Subcutaneous adipose tissue (tissue), 4 donors: ENCODE results near the gene DCP1B. TPM values are rescaled to one million over a fixed set of nuclear protein-coding genes. Genes with fewer than 3 reads are reported as not detected.

Source experiments
- total RNA-seq, 4 donors: library from RNA; depleted of rRNA; stranded (reverse); fragments of >200 nt; gene quantifications; one replicate each; pipeline ENCODE4 v1.1.0, GENCODE V29; 2016
- TF ChIP-seq, protein P1 (sequence below): fragments of 450-650 bp; IDR thresholded peaks from one replicate; pipeline ENCODE4 v1.5.1; 2016; ENCODE audit warnings: low read depth, mild to moderate bottlenecking, control low read depth, antibody characterized with exemption, moderate library complexity

The DCP1B gene
- total RNA-seq, 4 donors from 2014 or later = 12.4 to 13.2 (median 12.9) TPM

DNA sequence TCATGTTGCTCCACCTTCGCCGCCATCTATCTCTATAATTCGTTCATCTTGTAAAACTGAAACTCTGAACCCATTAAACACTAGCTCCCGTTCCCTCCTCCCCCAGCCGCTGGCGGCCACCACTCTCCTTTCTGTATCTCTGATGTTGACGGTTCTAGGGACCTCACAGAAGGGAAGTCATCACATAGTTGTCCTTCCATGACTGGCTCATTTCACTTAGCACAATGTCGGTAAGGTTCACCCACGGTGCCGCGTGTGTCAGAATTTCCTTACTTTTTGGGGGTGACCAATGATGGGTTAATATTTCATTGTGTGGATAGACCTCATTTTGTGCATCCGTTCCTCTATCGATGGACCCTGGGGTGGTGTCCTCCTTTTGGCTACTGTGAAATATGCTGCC is 83.8 kb downstream of the DCP1B start:
- TF ChIP-seq, protein P1, sequence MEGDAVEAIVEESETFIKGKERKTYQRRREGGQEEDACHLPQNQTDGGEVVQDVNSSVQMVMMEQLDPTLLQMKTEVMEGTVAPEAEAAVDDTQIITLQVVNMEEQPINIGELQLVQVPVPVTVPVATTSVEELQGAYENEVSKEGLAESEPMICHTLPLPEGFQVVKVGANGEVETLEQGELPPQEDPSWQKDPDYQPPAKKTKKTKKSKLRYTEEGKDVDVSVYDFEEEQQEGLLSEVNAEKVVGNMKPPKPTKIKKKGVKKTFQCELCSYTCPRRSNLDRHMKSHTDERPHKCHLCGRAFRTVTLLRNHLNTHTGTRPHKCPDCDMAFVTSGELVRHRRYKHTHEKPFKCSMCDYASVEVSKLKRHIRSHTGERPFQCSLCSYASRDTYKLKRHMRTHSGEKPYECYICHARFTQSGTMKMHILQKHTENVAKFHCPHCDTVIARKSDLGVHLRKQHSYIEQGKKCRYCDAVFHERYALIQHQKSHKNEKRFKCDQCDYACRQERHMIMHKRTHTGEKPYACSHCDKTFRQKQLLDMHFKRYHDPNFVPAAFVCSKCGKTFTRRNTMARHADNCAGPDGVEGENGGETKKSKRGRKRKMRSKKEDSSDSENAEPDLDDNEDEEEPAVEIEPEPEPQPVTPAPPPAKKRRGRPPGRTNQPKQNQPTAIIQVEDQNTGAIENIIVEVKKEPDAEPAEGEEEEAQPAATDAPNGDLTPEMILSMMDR = no peak

DNA sequence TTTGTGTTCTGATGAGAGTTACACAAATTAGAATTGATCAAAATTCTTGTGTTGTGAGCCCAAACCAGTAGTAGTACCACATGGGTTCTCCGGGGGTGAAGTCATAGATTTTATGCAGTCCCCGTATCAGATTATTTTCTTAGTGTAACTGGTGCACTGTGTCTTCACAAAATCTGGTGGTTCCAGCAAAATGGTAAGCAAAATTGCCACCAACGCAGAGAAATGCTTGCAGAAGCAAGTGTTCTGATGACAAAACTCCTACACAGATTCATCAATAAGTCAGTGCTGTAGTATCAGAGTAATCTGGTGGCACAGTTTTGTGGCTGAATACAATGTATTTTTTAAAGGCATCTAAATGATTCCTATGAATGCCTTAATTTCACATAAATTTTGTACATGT is 84.5 kb downstream of the DCP1B start:
- TF ChIP-seq, protein P1 = no peak

DNA sequence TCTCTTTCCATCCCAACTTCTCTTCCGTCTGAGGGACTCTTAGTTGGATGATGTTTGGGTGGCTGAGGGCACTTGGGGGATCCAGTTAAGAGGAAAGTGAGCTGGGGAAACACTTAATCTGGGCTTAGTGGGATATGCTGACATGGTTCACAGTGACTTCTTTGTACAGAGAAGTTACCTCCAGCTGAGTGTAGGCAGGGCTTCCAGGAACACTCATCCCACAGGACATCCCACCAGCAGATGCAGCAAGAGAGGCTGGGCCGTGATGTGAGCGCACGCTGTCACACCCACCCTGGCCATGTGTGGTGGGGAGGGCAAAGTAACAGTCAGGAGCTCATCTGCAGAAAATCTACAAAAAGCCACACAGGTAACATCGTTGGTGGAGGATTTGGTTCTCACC is 85.0 kb downstream of the DCP1B start:
- TF ChIP-seq, protein P1 = no peak

- TF ChIP-seq, protein P1 = no peak
Measured at GRCh38 chr12:1918884-1919236, 85.4 kb downstream of the DCP1B start.

DNA sequence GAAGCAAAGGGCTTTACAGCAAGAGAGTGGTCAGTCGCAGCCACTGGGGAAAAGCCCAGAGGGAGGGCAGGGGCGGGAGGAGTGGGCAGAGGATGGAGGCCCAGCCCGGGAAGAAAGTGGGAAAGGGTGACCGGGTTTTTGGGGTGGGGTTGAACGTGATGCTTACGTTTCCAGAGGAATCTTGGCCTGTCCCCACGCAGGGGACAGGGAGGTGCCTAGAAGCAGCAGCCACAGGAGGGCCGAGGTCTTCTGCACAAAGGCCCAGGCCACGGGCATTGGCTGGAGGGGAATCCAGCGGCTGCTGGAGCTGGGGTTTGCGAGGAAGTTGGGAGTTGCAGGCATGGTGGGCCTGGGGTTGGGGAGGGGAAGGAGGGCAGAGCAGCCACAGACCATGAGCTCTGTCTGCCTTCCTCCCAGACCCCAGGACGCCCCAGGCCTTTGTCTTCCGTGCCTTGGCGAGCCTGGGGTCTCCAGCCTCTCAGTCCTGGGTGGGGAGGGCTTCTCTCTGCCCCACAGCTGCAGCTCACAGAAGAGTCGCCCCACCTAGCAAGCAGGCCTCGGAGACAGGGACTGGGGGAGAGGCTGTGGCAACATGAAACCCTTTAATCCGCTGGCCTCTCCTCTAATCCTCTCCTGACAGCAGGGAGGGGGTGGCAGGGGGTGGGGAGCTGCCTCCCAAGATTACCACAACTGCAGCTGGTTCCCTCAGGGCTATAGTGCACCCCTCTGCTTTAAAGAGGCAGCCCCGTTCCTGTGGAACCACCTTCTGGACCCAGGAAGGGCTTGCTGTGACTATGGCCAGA is 86.0 kb downstream of the DCP1B start, which contains the start of gene CACNA2D4:
Gene CACNA2D4 (minus strand): TSS at position 572 of the 803 bp plus-strand sequence. CDS start 179 bp downstream, at position 393.
- TF ChIP-seq, protein P1 = no peak

- TF ChIP-seq, protein P1 = no peak
Measured at GRCh38 chr12:1917172-1918070, 86.8 kb downstream of the DCP1B start.
